DOHH2 (cell line): ENCODE data around the gene SNRPE.

ENCODE experiments used
- H3F3A ChIP-seq: fragments of 200-600 bp; sonication (generic), shearing (Covaris generic); 2 replicates; pipeline ENCODE4 v1.6.0; 2016; ENCODE audit warnings: antibody characterized with exemption, mild to moderate bottlenecking; ENCODE audit not compliant: control insufficient read depth, insufficient read depth
- H3K27ac ChIP-seq: fragments of 200-600 bp; sonication (generic); 2 replicates; pipeline ENCODE4 v1.5.1; 2014; ENCODE audit warnings: low read depth, mild to moderate bottlenecking, low read length, moderate library complexity
- H3K27me3 ChIP-seq: fragments of 200-600 bp; sonication (generic); 2 replicates; pipeline ENCODE4 v1.6.1; 2014; ENCODE audit warnings: mild to moderate bottlenecking, low read length, mixed read lengths; ENCODE audit not compliant: control insufficient read depth
- H3K36me3 ChIP-seq: fragments of 200-600 bp; sonication (generic); 2 replicates; pipeline ENCODE4 v1.6.1; 2014; ENCODE audit warnings: mild to moderate bottlenecking, low read length, moderate library complexity, mixed read lengths; ENCODE audit not compliant: control insufficient read depth
- H3K4me1 ChIP-seq: fragments of 200-600 bp; sonication (generic); 2 replicates; pipeline ENCODE4 v1.6.1; 2014; ENCODE audit warnings: mild to moderate bottlenecking, low read length, mixed read lengths; ENCODE audit not compliant: control insufficient read depth
- H3K4me2 ChIP-seq: fragments of 200-600 bp; sonication (generic); 2 replicates; pipeline ENCODE4 v1.6.0; 2014; ENCODE audit warnings: mild to moderate bottlenecking, low read length, moderate library complexity
- H3K4me3 ChIP-seq: fragments of 200-600 bp; sonication (generic); 2 replicates; pipeline ENCODE4 v1.5.1; 2014; ENCODE audit warnings: mild to moderate bottlenecking, low read length, mixed read lengths
- H3K79me2 ChIP-seq: fragments of 200-600 bp; sonication (generic); 2 replicates; pipeline ENCODE4 v1.6.1; 2014; ENCODE audit warnings: mild to moderate bottlenecking, low read length, mixed read lengths; ENCODE audit not compliant: control insufficient read depth
- H3K9me2 ChIP-seq: fragments of 200-600 bp; sonication (generic); replicated peaks from 2 replicates; pipeline ENCODE4 v1.6.1; 2014; ENCODE audit warnings: mild to moderate bottlenecking, low read length, mixed read lengths; ENCODE audit not compliant: control insufficient read depth
- H3K9me3 ChIP-seq: fragments of 200-600 bp; sonication (generic); 2 replicates; pipeline ENCODE4 v1.6.1; 2014; ENCODE audit warnings: antibody characterized with exemption, low read length, mixed read lengths; ENCODE audit not compliant: control insufficient read depth, insufficient read depth
- H4K20me1 ChIP-seq: fragments of 200-600 bp; sonication (generic); 2 replicates; pipeline ENCODE4 v1.6.0; 2014; ENCODE audit warnings: low read depth, mild to moderate bottlenecking, antibody characterized with exemption, low read length, moderate library complexity; ENCODE audit not compliant: control insufficient read depth, insufficient read depth
- EZH2phosphoT487 ChIP-seq: fragments of 200-600 bp; sonication (generic); IDR thresholded peaks from 2 replicates; pipeline ENCODE4 v1.6.1; 2017; ENCODE audit warnings: borderline replicate concordance, mild to moderate bottlenecking, antibody characterized with exemption, low read length, moderate library complexity, mixed read lengths
- TF ChIP-seq, protein P1 (sequence below): fragments of 200-600 bp; sonication (generic); IDR thresholded peaks from one replicate; pipeline ENCODE4 v1.5.1; 2014; ENCODE audit warnings: antibody characterized with exemption, mild to moderate bottlenecking, low read depth, low read length; ENCODE audit not compliant: poor library complexity, severe bottlenecking

The SNRPE gene

DNA sequence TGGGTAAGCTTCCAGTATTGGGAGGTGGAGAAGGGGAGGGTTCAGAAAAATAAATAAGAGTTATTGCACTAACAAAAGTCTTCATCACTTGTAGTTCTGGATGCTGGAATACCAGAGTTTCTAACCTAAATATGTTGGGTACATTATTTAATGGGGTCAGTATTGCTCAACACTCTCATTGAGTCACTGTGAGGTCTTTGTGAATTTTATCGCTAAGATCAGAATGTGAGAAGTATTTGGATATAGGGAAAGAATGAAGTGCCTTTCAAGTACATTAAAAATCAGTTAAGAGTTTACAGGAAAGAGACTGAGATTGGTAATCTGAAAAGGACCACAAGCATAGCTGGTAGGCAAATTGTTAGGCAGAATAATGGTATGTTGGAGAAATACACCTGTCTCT lies 8.8 kb downstream of the SNRPE start:
- Histone ChIP-seq H3K4me3 (no peak overlapping the region), H3F3A (peaks cover 14% of the 10 kb centered on the region; the same call in 1 of the 2 replicates), H3K79me2 (peaks cover 14% of the 10 kb centered on the region), H4K20me1 (peaks cover 5% of the 10 kb centered on the region; the same call in 1 of the 2 replicates), H3K4me2 (no peak overlapping the region), H3K4me1 (no peaks in the 10 kb centered on the region), H3K9me2 (no peaks in the 10 kb centered on the region), H3K9me3 (no peaks in the 10 kb centered on the region), H3K27ac (no peak overlapping the region), H3K36me3 (peaks cover 71% of the 10 kb centered on the region), H3K27me3 (no peaks in the 10 kb centered on the region)
- TF ChIP-seq, protein P1, sequence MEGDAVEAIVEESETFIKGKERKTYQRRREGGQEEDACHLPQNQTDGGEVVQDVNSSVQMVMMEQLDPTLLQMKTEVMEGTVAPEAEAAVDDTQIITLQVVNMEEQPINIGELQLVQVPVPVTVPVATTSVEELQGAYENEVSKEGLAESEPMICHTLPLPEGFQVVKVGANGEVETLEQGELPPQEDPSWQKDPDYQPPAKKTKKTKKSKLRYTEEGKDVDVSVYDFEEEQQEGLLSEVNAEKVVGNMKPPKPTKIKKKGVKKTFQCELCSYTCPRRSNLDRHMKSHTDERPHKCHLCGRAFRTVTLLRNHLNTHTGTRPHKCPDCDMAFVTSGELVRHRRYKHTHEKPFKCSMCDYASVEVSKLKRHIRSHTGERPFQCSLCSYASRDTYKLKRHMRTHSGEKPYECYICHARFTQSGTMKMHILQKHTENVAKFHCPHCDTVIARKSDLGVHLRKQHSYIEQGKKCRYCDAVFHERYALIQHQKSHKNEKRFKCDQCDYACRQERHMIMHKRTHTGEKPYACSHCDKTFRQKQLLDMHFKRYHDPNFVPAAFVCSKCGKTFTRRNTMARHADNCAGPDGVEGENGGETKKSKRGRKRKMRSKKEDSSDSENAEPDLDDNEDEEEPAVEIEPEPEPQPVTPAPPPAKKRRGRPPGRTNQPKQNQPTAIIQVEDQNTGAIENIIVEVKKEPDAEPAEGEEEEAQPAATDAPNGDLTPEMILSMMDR = no peak
- TF ChIP-seq EZH2phosphoT487 = no peak

- Histone ChIP-seq H3K4me1 (no peaks in the 10 kb centered on the region), H3K27me3 (no peaks in the 10 kb centered on the region), H3K4me2 (no peak overlapping the region), H4K20me1 (peaks cover 5% of the 10 kb centered on the region; the same call in 1 of the 2 replicates), H3K27ac (no peak overlapping the region), H3K4me3 (no peak overlapping the region), H3K9me3 (no peaks in the 10 kb centered on the region), H3K36me3 (peaks cover 62% of the 10 kb centered on the region), H3F3A (peaks cover 14% of the 10 kb centered on the region; the same call in 1 of the 2 replicates), H3K9me2 (no peaks in the 10 kb centered on the region), H3K79me2 (peaks cover 8% of the 10 kb centered on the region)
- TF ChIP-seq, protein P1 = peak; percentile 63
- TF ChIP-seq EZH2phosphoT487 = no peak
These were observed 9.9 kb downstream of the SNRPE start for GRCh38 chr1:203871114-203871880.

GRCh38 chr1:203873094-203873493 lies 11.7 kb downstream of the SNRPE start:
- Histone ChIP-seq H3K4me2 (no peak overlapping the region), H3K9me3 (no peaks in the 10 kb centered on the region), H4K20me1 (peaks cover 5% of the 10 kb centered on the region; the same call in 1 of the 2 replicates), H3K36me3 (peaks cover 61% of the 10 kb centered on the region), H3K27me3 (no peaks in the 10 kb centered on the region), H3K9me2 (no peaks in the 10 kb centered on the region), H3K79me2 (peaks cover 2% of the 10 kb centered on the region; the same call in 1 of the 2 replicates), H3K27ac (no peak overlapping the region), H3K4me3 (no peak overlapping the region), H3K4me1 (no peaks in the 10 kb centered on the region), H3F3A (peaks cover 14% of the 10 kb centered on the region; the same call in 1 of the 2 replicates)
- TF ChIP-seq, protein P1 = no peak
- no peak for TF ChIP-seq EZH2phosphoT487
